OCI-LY1 (cell line): ENCODE data around the gene CIDEB.

Experiments used
- H2AFZ ChIP-seq: fragments of 200-600 bp; sonication (generic), shearing (Covaris generic); 2 replicates; pipeline ENCODE4 v1.6.0; 2014; ENCODE audit warnings: antibody characterized with exemption, mild to moderate bottlenecking, low read length
- H3F3A ChIP-seq: fragments of 200-600 bp; sonication (generic), shearing (Covaris generic); 2 replicates; pipeline ENCODE4 v1.6.0; 2014; ENCODE audit warnings: mild to moderate bottlenecking, antibody characterized with exemption, low read length, moderate library complexity; ENCODE audit not compliant: insufficient read depth
- H3K27ac ChIP-seq: fragments of 200-600 bp; sonication (generic); 2 replicates; pipeline ENCODE4 v1.5.1; 2014; ENCODE audit warnings: low read length, mixed run types, mild to moderate bottlenecking, low read depth; ENCODE audit not compliant: poor library complexity, severe bottlenecking
- H3K27me3 ChIP-seq: fragments of 200-600 bp; sonication (generic); 2 replicates; pipeline ENCODE4 v1.6.0; 2014; ENCODE audit warnings: antibody characterized with exemption, mild to moderate bottlenecking, low read length, moderate library complexity; ENCODE audit not compliant: insufficient read depth
- H3K36me3 ChIP-seq: fragments of 200-600 bp; sonication (generic); 2 replicates; pipeline ENCODE4 v1.6.1; 2014; ENCODE audit warnings: mild to moderate bottlenecking, antibody characterized with exemption, low read length, moderate library complexity, mixed read lengths; ENCODE audit not compliant: insufficient read depth
- H3K4me1 ChIP-seq: fragments of 200-600 bp; sonication (generic); 2 replicates; pipeline ENCODE4 v1.5.1; 2014; ENCODE audit warnings: mild to moderate bottlenecking, low read length, moderate library complexity; ENCODE audit not compliant: insufficient read depth, severe bottlenecking
- H3K4me2 ChIP-seq: fragments of 200-600 bp; sonication (generic), shearing (Covaris generic); 2 replicates; pipeline ENCODE4 v1.6.1; 2014; ENCODE audit warnings: low read length
- H3K4me3 ChIP-seq: fragments of 200-600 bp; sonication (generic); 2 replicates; pipeline ENCODE4 v1.5.1; 2014; ENCODE audit warnings: low read length, low read depth, mild to moderate bottlenecking, mixed read lengths; ENCODE audit not compliant: poor library complexity, severe bottlenecking
- H3K79me2 ChIP-seq: fragments of 200-600 bp; shearing (Covaris generic); 2 replicates; pipeline ENCODE4 v1.6.1; 2016; ENCODE audit warnings: mixed run types, low read length, mixed read lengths; ENCODE audit not compliant: insufficient read depth
- H3K9ac ChIP-seq: fragments of 200-600 bp; sonication (generic), shearing (Covaris generic); 2 replicates; pipeline ENCODE4 v1.6.1; 2014; ENCODE audit warnings: mild to moderate bottlenecking, low read length, mixed read lengths
- H3K9me2 ChIP-seq: fragments of 200-600 bp; sonication (generic), shearing (Covaris generic); 2 replicates; pipeline ENCODE4 v1.6.1; 2014; ENCODE audit warnings: low read depth, mild to moderate bottlenecking, low read length, mixed read lengths
- H3K9me3 ChIP-seq: fragments of 200-600 bp; shearing (Covaris generic); 2 replicates; pipeline ENCODE4 v1.6.1; 2014; ENCODE audit warnings: low read length, mixed read lengths
- H4K20me1 ChIP-seq: fragments of 200-600 bp; sonication (generic), shearing (Covaris generic); 2 replicates; pipeline ENCODE4 v1.6.0; 2016; ENCODE audit warnings: mild to moderate bottlenecking, low read length; ENCODE audit not compliant: insufficient read depth
- EZH2 ChIP-seq: fragments of 200-600 bp; sonication (generic), shearing (Covaris generic); IDR thresholded peaks from 2 replicates; pipeline ENCODE4 v1.8.0; 2017; ENCODE audit warnings: borderline replicate concordance, mixed run types, mild to moderate bottlenecking, antibody characterized with exemption, low read length, moderate library complexity, mixed read lengths
- TF ChIP-seq, protein P1 (sequence below): fragments of 200-600 bp; sonication (generic), shearing (Covaris generic); IDR thresholded peaks from 2 replicates; pipeline ENCODE4 v1.5.1; 2017; ENCODE audit warnings: mild to moderate bottlenecking, antibody characterized with exemption, low read length, moderate library complexity, mixed read lengths

The CIDEB gene

GRCh38 chr14:24271134-24271833 is 36.5 kb downstream of the CIDEB start, which contains the start of gene RABGGTA:
Gene RABGGTA, minus strand, starts transcription at chr14:24271597. Its CDS starts 482 bp downstream, at chr14:24271115.
- Histone ChIP-seq H3K27me3 (no peaks in the 10 kb centered on the region), H3K36me3 (0 out of 2 replicates have a peak, but pooled peaks cover 3% of the 10 kb centered on the region), H3K4me3 (peak within 1 kb of the TSS; percentile 67), H3F3A (no peaks in the 10 kb centered on the region), H3K27ac (peak within 1 kb of the TSS; percentile 71), H3K4me2 (peak within 1 kb of the TSS; percentile 69), H3K9me3 (no peaks in the 10 kb centered on the region), H3K79me2 (no peaks in the 10 kb centered on the region), H2AFZ (no peak within 1 kb of the TSS), H4K20me1 (no peaks in the 10 kb centered on the region), H3K4me1 (peaks cover 44% of the 10 kb centered on the region), H3K9ac (peak within 1 kb of the TSS; percentile 82), H3K9me2 (no peaks in the 10 kb centered on the region)
- TF ChIP-seq EZH2, result no peak
- TF ChIP-seq, protein P1, sequence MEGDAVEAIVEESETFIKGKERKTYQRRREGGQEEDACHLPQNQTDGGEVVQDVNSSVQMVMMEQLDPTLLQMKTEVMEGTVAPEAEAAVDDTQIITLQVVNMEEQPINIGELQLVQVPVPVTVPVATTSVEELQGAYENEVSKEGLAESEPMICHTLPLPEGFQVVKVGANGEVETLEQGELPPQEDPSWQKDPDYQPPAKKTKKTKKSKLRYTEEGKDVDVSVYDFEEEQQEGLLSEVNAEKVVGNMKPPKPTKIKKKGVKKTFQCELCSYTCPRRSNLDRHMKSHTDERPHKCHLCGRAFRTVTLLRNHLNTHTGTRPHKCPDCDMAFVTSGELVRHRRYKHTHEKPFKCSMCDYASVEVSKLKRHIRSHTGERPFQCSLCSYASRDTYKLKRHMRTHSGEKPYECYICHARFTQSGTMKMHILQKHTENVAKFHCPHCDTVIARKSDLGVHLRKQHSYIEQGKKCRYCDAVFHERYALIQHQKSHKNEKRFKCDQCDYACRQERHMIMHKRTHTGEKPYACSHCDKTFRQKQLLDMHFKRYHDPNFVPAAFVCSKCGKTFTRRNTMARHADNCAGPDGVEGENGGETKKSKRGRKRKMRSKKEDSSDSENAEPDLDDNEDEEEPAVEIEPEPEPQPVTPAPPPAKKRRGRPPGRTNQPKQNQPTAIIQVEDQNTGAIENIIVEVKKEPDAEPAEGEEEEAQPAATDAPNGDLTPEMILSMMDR, result peak; percentile 83

DNA sequence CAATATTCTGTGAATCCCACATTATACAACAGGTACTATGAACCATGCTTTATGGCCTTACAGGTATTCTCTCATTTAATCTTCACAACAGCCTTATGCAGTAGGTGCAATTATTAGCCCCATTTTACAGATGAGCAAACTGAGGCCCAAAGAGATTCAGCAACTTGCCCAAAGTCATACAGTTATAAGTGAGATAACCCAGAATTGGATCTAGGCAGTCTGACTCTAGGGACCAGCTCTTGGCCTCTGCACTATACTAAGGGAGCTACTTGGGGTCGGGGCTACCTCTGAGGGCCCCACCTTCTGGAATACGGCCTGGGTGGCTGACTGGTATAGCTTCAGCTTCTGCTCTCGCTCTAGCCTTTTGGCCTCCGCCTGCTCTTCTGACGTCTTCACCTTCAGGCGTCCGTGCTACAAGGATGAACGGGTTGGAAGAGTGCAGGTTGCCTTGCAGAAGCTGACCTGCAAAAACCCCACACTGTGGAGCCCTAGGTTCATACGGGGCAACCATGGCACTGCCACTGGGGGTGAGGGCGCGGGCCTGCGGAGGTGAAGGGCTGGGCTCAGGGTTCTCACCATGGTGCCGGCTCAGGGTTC is 37.1 kb downstream of the CIDEB start:
- H3K27ac ChIP-seq, result peak overlapping the region; percentile 71
- H2AFZ ChIP-seq, result no peak overlapping the region
- TF ChIP-seq, protein P1, result no peak
- no peak for TF ChIP-seq EZH2
- H3K27me3 ChIP-seq, result no peaks in the 10 kb centered on the region
- 0 out of 2 replicates have a peak, but pooled peaks cover 3% of the 10 kb centered on the region for H3K36me3 ChIP-seq
- no peaks in the 10 kb centered on the region for H3F3A ChIP-seq
- peak overlapping the region; percentile 82 for H3K9ac ChIP-seq
- H3K9me2 ChIP-seq, result no peaks in the 10 kb centered on the region
- H3K4me1 ChIP-seq, result peaks cover 42% of the 10 kb centered on the region
- H3K79me2 ChIP-seq, result no peaks in the 10 kb centered on the region
- no peaks in the 10 kb centered on the region for H3K9me3 ChIP-seq
- peak overlapping the region; percentile 67 for H3K4me3 ChIP-seq
- H4K20me1 ChIP-seq, result no peaks in the 10 kb centered on the region
- H3K4me2 ChIP-seq, result peak overlapping the region; percentile 69

DNA sequence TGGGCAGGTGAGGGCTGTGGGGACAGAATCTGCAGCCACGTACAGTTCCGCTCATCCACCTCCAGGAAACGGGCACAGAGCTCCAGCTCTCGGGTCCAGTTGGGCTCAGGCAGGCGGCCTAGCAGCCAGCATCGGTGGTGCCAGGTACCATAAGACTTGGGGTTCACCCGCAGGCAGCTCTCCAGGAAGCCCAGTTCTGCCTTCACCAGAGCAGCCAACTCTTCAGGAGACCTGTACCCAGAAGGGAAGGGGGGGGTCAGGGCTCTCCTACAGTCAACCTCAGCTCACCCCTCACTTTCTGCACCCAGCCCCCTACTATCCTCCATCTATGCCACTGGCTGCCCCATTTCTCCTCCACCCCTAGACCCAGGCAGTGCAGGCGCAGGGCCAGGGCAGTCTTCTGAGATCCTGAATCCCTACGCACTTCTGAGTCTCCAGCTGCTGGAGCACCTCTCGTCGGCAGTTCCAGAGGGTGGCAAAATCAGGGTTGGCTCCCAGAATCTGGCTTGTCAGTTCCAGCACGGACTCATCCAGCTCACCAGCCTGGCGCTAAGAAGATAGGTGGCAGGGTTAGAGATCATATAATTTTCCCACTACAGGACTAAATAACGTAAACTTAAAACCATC is 37.8 kb downstream of the CIDEB start:
- peaks cover 36% of the 10 kb centered on the region for H3K4me1 ChIP-seq
- H3K4me3 ChIP-seq, result no peak overlapping the region
- H3K79me2 ChIP-seq, result no peaks in the 10 kb centered on the region
- H2AFZ ChIP-seq, result no peak overlapping the region
- H3K27me3 ChIP-seq, result no peaks in the 10 kb centered on the region
- H3K4me2 ChIP-seq, result peak overlapping the region; percentile 69; the same call in 1 of the 2 replicates
- H4K20me1 ChIP-seq, result no peaks in the 10 kb centered on the region
- H3K9ac ChIP-seq, result peak overlapping the region; percentile 82; the same call in 1 of the 2 replicates
- no peaks in the 10 kb centered on the region for H3F3A ChIP-seq
- H3K9me3 ChIP-seq, result no peaks in the 10 kb centered on the region
- no peaks in the 10 kb centered on the region for H3K9me2 ChIP-seq
- H3K36me3 ChIP-seq, result 0 out of 2 replicates have a peak, but pooled peaks cover 3% of the 10 kb centered on the region
- H3K27ac ChIP-seq, result no peak overlapping the region
- TF ChIP-seq, protein P1, result no peak
- no peak for TF ChIP-seq EZH2
